ENCODE measurements around the gene UBC.

Gene UBC

GRCh38 chr12:124866883-124867400, 47.5 kb downstream of the UBC start:
- TF ChIP-seq FOXP2 (optimal IDR thresholded peaks at IDR 0.05; ENCODE audit: borderline replicate concordance, extremely low read depth, extremely low read length, insufficient read depth) = no peak
- TF ChIP-seq SIN3A (IDR thresholded peaks at IDR 0.05; ENCODE audit: borderline replicate concordance, insufficient read depth, low read length) = no peak
- no peak for TF ChIP-seq POLR2AphosphoS5 (IDR thresholded peaks at IDR 0.05; ENCODE audit: low read depth, low read length)
- TF ChIP-seq TAF1 (IDR thresholded peaks at IDR 0.05; ENCODE audit: borderline replicate concordance, insufficient read depth, low read length) = no peak
- no peak for TF ChIP-seq REST (IDR thresholded peaks at IDR 0.05; ENCODE audit: insufficient read depth in 1 of 2, low read depth in 2 of 2, low read length in 2 of 2)

GRCh38 chr12:124866195-124866882, 48.1 kb downstream of the UBC start:
- TF ChIP-seq SIN3A (IDR thresholded peaks at IDR 0.05; ENCODE audit: borderline replicate concordance, insufficient read depth, low read length) (no peak), REST (IDR thresholded peaks at IDR 0.05; ENCODE audit: insufficient read depth in 1 of 2, low read depth in 2 of 2, low read length in 2 of 2) (no peak), POLR2AphosphoS5 (IDR thresholded peaks at IDR 0.05; ENCODE audit: low read depth, low read length) (no peak), TAF1 (IDR thresholded peaks at IDR 0.05; ENCODE audit: borderline replicate concordance, insufficient read depth, low read length) (no peak), FOXP2 (optimal IDR thresholded peaks at IDR 0.05; ENCODE audit: borderline replicate concordance, extremely low read depth, extremely low read length, insufficient read depth) (no peak)

GRCh38 chr12:124865728-124866127, 48.7 kb downstream of the UBC start:
- TF ChIP-seq REST (IDR thresholded peaks at IDR 0.05; ENCODE audit: insufficient read depth in 1 of 2, low read depth in 2 of 2, low read length in 2 of 2) (no peak), SIN3A (IDR thresholded peaks at IDR 0.05; ENCODE audit: borderline replicate concordance, insufficient read depth, low read length) (no peak), TAF1 (IDR thresholded peaks at IDR 0.05; ENCODE audit: borderline replicate concordance, insufficient read depth, low read length) (no peak), FOXP2 (optimal IDR thresholded peaks at IDR 0.05; ENCODE audit: borderline replicate concordance, extremely low read depth, extremely low read length, insufficient read depth) (no peak), POLR2AphosphoS5 (IDR thresholded peaks at IDR 0.05; ENCODE audit: low read depth, low read length) (no peak)

GRCh38 chr12:124864326-124864752, 50.1 kb downstream of the UBC start:
- TF ChIP-seq REST (IDR thresholded peaks at IDR 0.05; ENCODE audit: insufficient read depth in 1 of 2, low read depth in 2 of 2, low read length in 2 of 2) (no peak), FOXP2 (optimal IDR thresholded peaks at IDR 0.05; ENCODE audit: borderline replicate concordance, extremely low read depth, extremely low read length, insufficient read depth) (no peak), TAF1 (IDR thresholded peaks at IDR 0.05; ENCODE audit: borderline replicate concordance, insufficient read depth, low read length) (no peak), POLR2AphosphoS5 (IDR thresholded peaks at IDR 0.05; ENCODE audit: low read depth, low read length) (no peak), SIN3A (IDR thresholded peaks at IDR 0.05; ENCODE audit: borderline replicate concordance, insufficient read depth, low read length) (no peak)

Measured in PFSK-1 (cell line).